ENCODE data around the gene TRPT1.
"Not testable (repeated sequence)": the region's sequence is repeated elsewhere in the genome, so short reads cannot be mapped to it uniquely, and the experiment has no call there.

The TRPT1 gene

GRCh38 chr11:64249563-64250414 is 23.8 kb upstream of the TRPT1 start:
- no peak overlapping the region for H3K27ac ChIP-seq (ENCODE audit: low read depth, low read length)
- peak overlapping the region; percentile 2 to 61 for H3K9ac ChIP-seq (ENCODE audit: low read depth in 1 of 2, low read length in 2 of 2)
- no peak overlapping the region for H3K4me3 ChIP-seq (ENCODE audit: low read depth in 1 of 2, low read length in 2 of 2)
- H3K36me3 ChIP-seq (ENCODE audit: control insufficient read depth in 1 of 2, insufficient read depth in 2 of 2, low read length in 2 of 2) = peaks cover under 1 to 9% of the 10 kb centered on the region in 2 donors
- H3K4me1 ChIP-seq (ENCODE audit: control insufficient read depth in 1 of 2, insufficient read depth in 2 of 2, low read length in 2 of 2) = peaks cover 58 to 78% of the 10 kb centered on the region in 2 donors
- no peaks in the 10 kb centered on the region for H3K9me3 ChIP-seq (ENCODE audit: control insufficient read depth in 1 of 2, low read length in 2 of 2)
- no peaks in the 10 kb centered on the region for H3K27me3 ChIP-seq (ENCODE audit: control insufficient read depth in 1 of 2, insufficient read depth in 2 of 2, low read length in 2 of 2)

GRCh38 chr11:64249038-64249437 is 23.1 kb upstream of the TRPT1 start:
- Histone ChIP-seq H3K4me3 (ENCODE audit: low read depth in 1 of 2, low read length in 2 of 2) (no peak overlapping the region), H3K27ac (ENCODE audit: low read depth, low read length) (no peak overlapping the region), H3K36me3 (ENCODE audit: control insufficient read depth in 1 of 2, insufficient read depth in 2 of 2, low read length in 2 of 2) (peaks cover 0 to 4% of the 10 kb centered on the region in 2 donors), H3K4me1 (ENCODE audit: control insufficient read depth in 1 of 2, insufficient read depth in 2 of 2, low read length in 2 of 2) (peaks cover 54 to 74% of the 10 kb centered on the region in 2 donors), H3K27me3 (ENCODE audit: control insufficient read depth in 1 of 2, insufficient read depth in 2 of 2, low read length in 2 of 2) (no peaks in the 10 kb centered on the region), H3K9me3 (ENCODE audit: control insufficient read depth in 1 of 2, low read length in 2 of 2) (no peaks in the 10 kb centered on the region), H3K9ac (ENCODE audit: low read depth in 1 of 2, low read length in 2 of 2) (peak overlapping the region in 1 of 2 donors; percentile 25)

DNA sequence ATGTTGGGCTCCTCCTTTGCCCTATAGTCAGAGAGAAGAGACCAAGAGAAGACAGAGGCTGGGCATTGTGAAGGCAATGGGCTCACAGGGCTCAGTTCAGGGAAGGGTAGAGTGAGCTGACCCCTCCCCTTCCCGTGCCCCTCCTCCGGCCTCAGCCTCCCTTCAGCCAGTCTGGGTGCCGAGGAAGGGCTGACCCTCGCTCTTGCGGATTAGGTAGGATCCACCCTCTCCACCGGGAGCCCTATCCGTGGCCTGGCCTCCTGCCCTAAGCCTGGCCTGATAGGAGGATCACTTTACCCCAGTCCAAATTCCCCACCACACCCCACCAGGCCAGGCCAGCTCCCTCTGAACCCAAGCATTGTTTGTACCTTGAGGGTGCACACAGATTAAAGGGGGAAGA is 22.6 kb upstream of the TRPT1 start:
- H3K4me3 ChIP-seq (ENCODE audit: low read depth in 1 of 2, low read length in 2 of 2) = peak overlapping the region in 1 of 2 donors; percentile 100
- H3K9me3 ChIP-seq (ENCODE audit: control insufficient read depth in 1 of 2, low read length in 2 of 2) = no peaks in the 10 kb centered on the region
- no peaks in the 10 kb centered on the region for H3K27me3 ChIP-seq (ENCODE audit: control insufficient read depth in 1 of 2, insufficient read depth in 2 of 2, low read length in 2 of 2)
- H3K27ac ChIP-seq (ENCODE audit: low read depth, low read length) = no peak overlapping the region
- H3K9ac ChIP-seq (ENCODE audit: low read depth in 1 of 2, low read length in 2 of 2) = peak overlapping the region; percentile 38 to 92
- peaks cover 52 to 74% of the 10 kb centered on the region in 2 donors for H3K4me1 ChIP-seq (ENCODE audit: control insufficient read depth in 1 of 2, insufficient read depth in 2 of 2, low read length in 2 of 2)
- peaks cover 0 to 7% of the 10 kb centered on the region in 2 donors for H3K36me3 ChIP-seq (ENCODE audit: control insufficient read depth in 1 of 2, insufficient read depth in 2 of 2, low read length in 2 of 2)

DNA sequence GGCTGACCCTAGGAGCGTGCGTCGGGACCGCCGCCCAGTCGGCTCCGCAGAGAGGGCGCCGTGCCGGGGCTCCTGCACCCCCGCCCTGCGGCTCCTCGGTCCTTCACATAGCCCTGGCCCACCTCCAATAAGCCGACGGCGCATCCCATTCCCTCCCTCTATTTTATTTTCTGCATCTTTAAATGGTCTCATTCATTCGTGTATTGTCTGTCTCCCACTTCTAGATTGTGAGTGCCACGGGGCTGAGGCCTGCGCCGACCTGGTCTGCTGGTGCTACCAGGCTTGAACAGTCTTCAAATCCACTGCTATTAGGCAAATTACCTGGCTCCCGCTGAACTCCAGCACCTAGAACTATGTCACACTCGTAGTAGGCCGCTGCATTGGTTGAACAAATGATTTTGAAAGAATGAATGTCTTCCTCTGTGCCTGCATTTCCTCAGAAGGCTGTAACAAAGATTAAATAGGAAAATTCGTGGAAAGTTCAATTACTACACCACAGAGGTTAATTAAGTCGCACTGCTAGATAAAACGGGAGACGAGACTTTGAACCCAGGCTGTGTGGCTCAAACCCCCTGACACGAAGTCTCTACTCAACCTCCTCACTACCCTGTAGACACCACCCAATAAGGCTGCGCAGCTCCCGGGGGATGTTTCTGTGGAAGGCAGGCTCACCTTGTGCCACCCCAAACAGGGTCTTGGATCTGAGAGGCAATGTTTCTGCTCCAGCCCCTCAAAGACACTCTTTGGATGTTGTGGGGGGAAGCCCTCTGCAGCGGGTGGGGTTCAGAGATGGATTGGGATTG is 21.9 kb upstream of the TRPT1 start:
- H3K36me3 ChIP-seq (ENCODE audit: control insufficient read depth in 1 of 2, insufficient read depth in 2 of 2, low read length in 2 of 2) = peaks cover 0 to 12% of the 10 kb centered on the region in 2 donors
- peaks cover 52 to 74% of the 10 kb centered on the region in 2 donors for H3K4me1 ChIP-seq (ENCODE audit: control insufficient read depth in 1 of 2, insufficient read depth in 2 of 2, low read length in 2 of 2)
- H3K9me3 ChIP-seq (ENCODE audit: control insufficient read depth in 1 of 2, low read length in 2 of 2) = no peaks in the 10 kb centered on the region
- H3K9ac ChIP-seq (ENCODE audit: low read depth in 1 of 2, low read length in 2 of 2) = peak overlapping the region; percentile 67 to 92
- H3K27me3 ChIP-seq (ENCODE audit: control insufficient read depth in 1 of 2, insufficient read depth in 2 of 2, low read length in 2 of 2) = no peaks in the 10 kb centered on the region
- H3K27ac ChIP-seq (ENCODE audit: low read depth, low read length) = peak overlapping the region; percentile 30
- H3K4me3 ChIP-seq (ENCODE audit: low read depth in 1 of 2, low read length in 2 of 2) = peak overlapping the region; percentile 95 to 100

DNA sequence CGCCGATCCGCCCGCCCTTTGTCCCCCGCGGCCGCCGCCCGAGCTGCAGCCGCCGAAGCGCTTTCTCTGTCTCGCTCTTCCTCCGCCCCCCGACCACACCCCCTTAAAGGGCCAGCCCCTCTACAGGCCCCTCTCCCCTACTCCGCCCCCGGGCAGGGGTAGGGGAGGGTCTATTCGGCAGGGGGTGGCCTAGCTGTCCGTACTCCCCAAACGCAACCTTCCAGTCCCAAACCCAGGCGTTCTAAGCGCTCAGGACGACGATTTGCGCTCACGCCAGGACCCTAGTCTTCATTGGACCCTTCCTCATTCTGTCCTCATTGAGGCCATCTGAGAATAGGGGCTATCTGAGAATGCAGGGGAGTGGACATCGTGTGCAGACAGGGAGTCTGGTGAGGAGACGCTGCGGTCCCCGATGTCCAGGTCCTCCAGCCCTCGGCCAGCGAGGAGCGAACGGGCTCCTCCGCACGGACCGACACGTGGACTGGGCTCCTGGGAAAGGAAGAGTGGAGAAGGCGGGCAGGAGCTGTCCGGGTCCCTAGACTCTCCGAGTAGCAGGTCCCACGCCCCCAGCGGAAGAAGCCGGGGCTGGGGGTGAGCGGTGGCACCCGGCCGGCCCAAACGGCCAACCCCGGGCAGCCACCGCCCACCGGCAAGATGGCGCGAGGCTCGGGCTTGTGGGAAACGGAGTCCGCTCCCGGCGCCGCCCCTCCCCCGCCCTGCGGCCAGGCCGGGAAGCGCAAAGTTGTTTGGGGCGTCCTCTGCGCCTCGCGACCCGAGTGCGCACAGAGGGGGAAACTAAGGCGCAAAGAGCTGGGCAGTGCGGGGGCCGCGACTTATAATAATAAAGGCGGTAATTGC is 21.1 kb upstream of the TRPT1 start, which contains the start of gene PPP1R14B:
Gene PPP1R14B (minus strand): TSS at position 73 of the 858 bp plus-strand sequence. CDS start 270 bp downstream, outside the sequence.
- H3K4me1 ChIP-seq (ENCODE audit: control insufficient read depth in 1 of 2, insufficient read depth in 2 of 2, low read length in 2 of 2) = peaks cover 56 to 76% of the 10 kb centered on the region in 2 donors
- H3K27ac ChIP-seq (ENCODE audit: low read depth, low read length) = peak within 1 kb of the TSS; percentile 94
- peak within 1 kb of the TSS; percentile 95 to 100 for H3K4me3 ChIP-seq (ENCODE audit: low read depth in 1 of 2, low read length in 2 of 2)
- no peaks in the 10 kb centered on the region for H3K27me3 ChIP-seq (ENCODE audit: control insufficient read depth in 1 of 2, insufficient read depth in 2 of 2, low read length in 2 of 2)
- no peaks in the 10 kb centered on the region for H3K9me3 ChIP-seq (ENCODE audit: control insufficient read depth in 1 of 2, low read length in 2 of 2)
- peaks cover 0 to 12% of the 10 kb centered on the region in 2 donors for H3K36me3 ChIP-seq (ENCODE audit: control insufficient read depth in 1 of 2, insufficient read depth in 2 of 2, low read length in 2 of 2)
- H3K9ac ChIP-seq (ENCODE audit: low read depth in 1 of 2, low read length in 2 of 2) = peak within 1 kb of the TSS; percentile 92 to 95

- not testable (repeated sequence) for H3K27me3 ChIP-seq (ENCODE audit: control insufficient read depth in 1 of 2, insufficient read depth in 2 of 2, low read length in 2 of 2); H3K4me3 ChIP-seq (ENCODE audit: low read depth in 1 of 2, low read length in 2 of 2); H3K27ac ChIP-seq (ENCODE audit: low read depth, low read length); H3K9ac ChIP-seq (ENCODE audit: low read depth in 1 of 2, low read length in 2 of 2); H3K9me3 ChIP-seq (ENCODE audit: control insufficient read depth in 1 of 2, low read length in 2 of 2)
- peaks cover 0 to 12% of the 10 kb centered on the region in 2 donors for H3K36me3 ChIP-seq (ENCODE audit: control insufficient read depth in 1 of 2, insufficient read depth in 2 of 2, low read length in 2 of 2)
- H3K4me1 ChIP-seq (ENCODE audit: control insufficient read depth in 1 of 2, insufficient read depth in 2 of 2, low read length in 2 of 2) = peaks cover 56 to 74% of the 10 kb centered on the region in 2 donors
Observed at GRCh38 chr11:64246621-64246870, 20.6 kb upstream of the TRPT1 start.

DNA sequence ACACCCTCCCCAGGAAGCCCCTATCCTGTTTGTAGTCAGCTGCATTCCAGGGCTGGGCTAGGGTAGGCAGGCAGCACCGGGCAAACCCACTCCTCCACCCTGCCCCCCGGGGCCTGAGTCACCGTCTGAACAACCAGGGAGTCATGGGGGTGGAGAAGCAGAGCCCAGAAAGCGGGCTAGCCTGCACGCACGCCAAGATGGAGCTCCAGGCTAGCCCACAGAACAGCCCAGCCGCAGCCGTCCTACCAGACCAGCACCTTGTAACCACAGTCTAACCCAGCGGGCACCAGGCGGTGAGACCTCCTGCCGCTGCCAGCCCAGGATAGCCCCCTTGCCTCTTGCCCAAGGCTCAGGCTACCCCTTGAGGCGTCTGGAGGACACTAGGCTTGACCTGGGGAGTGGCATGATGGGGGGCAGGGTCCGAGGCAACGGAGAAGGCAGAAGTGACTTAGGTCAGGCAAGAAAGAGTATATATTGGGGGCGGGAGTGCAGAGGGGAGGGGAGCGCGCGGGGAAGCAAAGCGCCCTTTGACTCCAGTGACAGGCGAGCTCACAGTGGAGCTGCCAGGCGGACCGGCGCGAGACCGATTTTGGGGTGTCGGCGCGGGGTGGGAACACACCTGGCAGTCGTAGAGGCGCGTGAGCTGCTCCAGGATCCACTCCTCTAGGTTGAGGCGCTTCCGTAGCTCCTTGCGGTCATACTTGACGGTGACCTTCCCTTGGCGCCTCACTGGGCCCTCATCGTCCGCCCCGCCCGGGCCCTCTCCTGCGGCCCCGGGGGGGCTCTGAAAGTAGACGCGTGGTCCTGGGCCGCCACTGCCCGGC is 20.0 kb upstream of the TRPT1 start:
- Histone ChIP-seq H3K36me3 (ENCODE audit: control insufficient read depth in 1 of 2, insufficient read depth in 2 of 2, low read length in 2 of 2) (peaks cover 0 to 12% of the 10 kb centered on the region in 2 donors), H3K9me3 (ENCODE audit: control insufficient read depth in 1 of 2, low read length in 2 of 2) (no peaks in the 10 kb centered on the region), H3K9ac (ENCODE audit: low read depth in 1 of 2, low read length in 2 of 2) (peak overlapping the region; percentile 91 to 95), H3K4me3 (ENCODE audit: low read depth in 1 of 2, low read length in 2 of 2) (peak overlapping the region; percentile 94 to 95), H3K4me1 (ENCODE audit: control insufficient read depth in 1 of 2, insufficient read depth in 2 of 2, low read length in 2 of 2) (peaks cover 56 to 74% of the 10 kb centered on the region in 2 donors), H3K27me3 (ENCODE audit: control insufficient read depth in 1 of 2, insufficient read depth in 2 of 2, low read length in 2 of 2) (no peaks in the 10 kb centered on the region), H3K27ac (ENCODE audit: low read depth, low read length) (peak overlapping the region; percentile 77)

- Histone ChIP-seq H3K4me1 (ENCODE audit: control insufficient read depth in 1 of 2, insufficient read depth in 2 of 2, low read length in 2 of 2) (peaks cover 51 to 71% of the 10 kb centered on the region in 2 donors), H3K36me3 (ENCODE audit: control insufficient read depth in 1 of 2, insufficient read depth in 2 of 2, low read length in 2 of 2) (peaks cover 0 to 12% of the 10 kb centered on the region in 2 donors), H3K4me3 (ENCODE audit: low read depth in 1 of 2, low read length in 2 of 2) (peak overlapping the region; percentile 94 to 95), H3K27ac (ENCODE audit: low read depth, low read length) (peak overlapping the region; percentile 77), H3K9ac (ENCODE audit: low read depth in 1 of 2, low read length in 2 of 2) (peak overlapping the region; percentile 91 to 95), H3K27me3 (ENCODE audit: control insufficient read depth in 1 of 2, insufficient read depth in 2 of 2, low read length in 2 of 2) (no peaks in the 10 kb centered on the region), H3K9me3 (ENCODE audit: control insufficient read depth in 1 of 2, low read length in 2 of 2) (no peaks in the 10 kb centered on the region)
Observed at GRCh38 chr11:64245401-64245796, 19.4 kb upstream of the TRPT1 start.

- H3K9me3 ChIP-seq (ENCODE audit: control insufficient read depth in 1 of 2, low read length in 2 of 2) = no peaks in the 10 kb centered on the region
- H3K4me3 ChIP-seq (ENCODE audit: low read depth in 1 of 2, low read length in 2 of 2) = peak overlapping the region; percentile 94 to 95
- H3K4me1 ChIP-seq (ENCODE audit: control insufficient read depth in 1 of 2, insufficient read depth in 2 of 2, low read length in 2 of 2) = peaks cover 52 to 72% of the 10 kb centered on the region in 2 donors
- peak overlapping the region; percentile 91 to 95 for H3K9ac ChIP-seq (ENCODE audit: low read depth in 1 of 2, low read length in 2 of 2)
- H3K27me3 ChIP-seq (ENCODE audit: control insufficient read depth in 1 of 2, insufficient read depth in 2 of 2, low read length in 2 of 2) = no peaks in the 10 kb centered on the region
- peak overlapping the region; percentile 77 for H3K27ac ChIP-seq (ENCODE audit: low read depth, low read length)
- peaks cover 0 to 12% of the 10 kb centered on the region in 2 donors for H3K36me3 ChIP-seq (ENCODE audit: control insufficient read depth in 1 of 2, insufficient read depth in 2 of 2, low read length in 2 of 2)
Observed at GRCh38 chr11:64244966-64245365, 19.0 kb upstream of the TRPT1 start.

Measured in duodenal mucosa (tissue), 2 donors.